ES-I3 (cell line): ENCODE measurements around the gene AGO3.

Experiments
- H3K36me3 ChIP-seq: 2 replicates; pipeline ENCODE4 v1.6.1; 2013; ENCODE audit warnings: mild to moderate bottlenecking, low read length, control low read depth, moderate library complexity; ENCODE audit not compliant: insufficient read depth
- H3K4me1 ChIP-seq: 2 replicates; pipeline ENCODE4 v1.6.1; 2013; ENCODE audit warnings: mild to moderate bottlenecking, control low read depth, low read length; ENCODE audit not compliant: insufficient read depth
- H3K9ac ChIP-seq: 2 replicates; pipeline ENCODE4 v1.6.1; 2013; ENCODE audit warnings: low read depth, mild to moderate bottlenecking, low read length, moderate library complexity
- H3K9me3 ChIP-seq: 2 replicates; pipeline ENCODE4 v1.6.1; 2013; ENCODE audit warnings: mild to moderate bottlenecking, low read length, moderate library complexity; ENCODE audit not compliant: control insufficient read depth, insufficient read depth

The AGO3 gene

GRCh38 chr1:36115200-36115669 lies 184.3 kb downstream of the AGO3 start:
- H3K4me1 ChIP-seq, result peaks cover 6% of the 10 kb centered on the region
- H3K9me3 ChIP-seq, result no peaks in the 10 kb centered on the region
- H3K9ac ChIP-seq, result no peak overlapping the region
- no peaks in the 10 kb centered on the region for H3K36me3 ChIP-seq

GRCh38 chr1:36115931-36116330 lies 185.0 kb downstream of the AGO3 start:
- Histone ChIP-seq H3K36me3 (no peaks in the 10 kb centered on the region), H3K9me3 (no peaks in the 10 kb centered on the region), H3K4me1 (peaks cover 6% of the 10 kb centered on the region), H3K9ac (no peak overlapping the region)

GRCh38 chr1:36116901-36117300 lies 186.0 kb downstream of the AGO3 start:
- Histone ChIP-seq H3K9me3 (no peaks in the 10 kb centered on the region), H3K9ac (no peak overlapping the region), H3K4me1 (peaks cover 6% of the 10 kb centered on the region), H3K36me3 (no peaks in the 10 kb centered on the region)

- peaks cover 6% of the 10 kb centered on the region for H3K4me1 ChIP-seq
- H3K9ac ChIP-seq, result no peak overlapping the region
- H3K36me3 ChIP-seq, result no peaks in the 10 kb centered on the region
- H3K9me3 ChIP-seq, result no peaks in the 10 kb centered on the region
Observed at GRCh38 chr1:36118447-36119204, 187.7 kb downstream of the AGO3 start.

GRCh38 chr1:36119456-36119855 lies 188.6 kb downstream of the AGO3 start:
- Histone ChIP-seq H3K9ac (no peak overlapping the region), H3K4me1 (peaks cover 6% of the 10 kb centered on the region)

More at GRCh38 chr1:36119456-36119855, 188.6 kb downstream of the AGO3 start:
- H3K9me3 ChIP-seq, result no peaks in the 10 kb centered on the region
- no peaks in the 10 kb centered on the region for H3K36me3 ChIP-seq
